ENCODE data around the gene LPCAT1.
"Not testable (repeated sequence)": the region's sequence is repeated elsewhere in the genome, so short reads cannot be mapped to it uniquely, and the experiment has no call there.

LPCAT1 gene

GRCh38 chr5:1463326-1464095 lies 60.2 kb downstream of the LPCAT1 start:
- no peak for TF ChIP-seq CTCF (IDR thresholded peaks at IDR 0.05)

GRCh38 chr5:1462358-1462757 lies 61.4 kb downstream of the LPCAT1 start:
- DNase-seq, result peak in 1 of 2 donors; percentile 41
- Histone ChIP-seq H3K27me3 (no peaks in the 10 kb centered on the region), H3K4me3 (no peak overlapping the region), H3K36me3 (peaks cover 56 to 72% (median 57%) of the 10 kb centered on the region in 3 donors), H3K9me3 (no peaks in the 10 kb centered on the region), H3K4me1 (no peaks in the 10 kb centered on the region), H3K27ac (no peak overlapping the region)
- intact Hi-C loops (cut with DNase I; ENCODE audit: low total_unique reads), result no loop called here
- TF ChIP-seq CTCF (IDR thresholded peaks at IDR 0.05), result no peak

More at GRCh38 chr5:1463326-1464095, 60.2 kb downstream of the LPCAT1 start:
- Histone ChIP-seq H3K36me3 (peaks cover 56 to 76% (median 57%) of the 10 kb centered on the region in 3 donors), H3K4me3 (no peak overlapping the region), H3K9me3 (no peaks in the 10 kb centered on the region), H3K27me3 (no peaks in the 10 kb centered on the region), H3K4me1 (no peaks in the 10 kb centered on the region), H3K27ac (no peak overlapping the region)
- DNase-seq, result peak in 1 of 2 donors; percentile 16
- intact Hi-C loops (cut with DNase I; ENCODE audit: low total_unique reads), result no loop called here

GRCh38 chr5:1461396-1461795 lies 62.4 kb downstream of the LPCAT1 start:
- Histone ChIP-seq H3K4me1 (no peaks in the 10 kb centered on the region), H3K27me3 (no peaks in the 10 kb centered on the region), H3K9me3 (peaks cover 0 to 4% (median 0%) of the 10 kb centered on the region in 3 donors), H3K36me3 (peaks cover 48 to 62% (median 49%) of the 10 kb centered on the region in 3 donors), H3K27ac (no peak overlapping the region), H3K4me3 (no peak overlapping the region)
- no peak for TF ChIP-seq CTCF (IDR thresholded peaks at IDR 0.05)
- intact Hi-C loops (cut with DNase I; ENCODE audit: low total_unique reads), result no loop called here
- DNase-seq, result peak in 1 of 2 donors; percentile 39

GRCh38 chr5:1460054-1460682 lies 63.6 kb downstream of the LPCAT1 start:
- H3K27me3 ChIP-seq, result no peaks in the 10 kb centered on the region
- H3K9me3 ChIP-seq, result peaks cover 0 to 14% (median 5%) of the 10 kb centered on the region in 3 donors
- TF ChIP-seq CTCF (IDR thresholded peaks at IDR 0.05), result no peak
- peak; percentile 6 to 25 for DNase-seq
- no peaks in the 10 kb centered on the region for H3K4me1 ChIP-seq
- peaks cover 38 to 50% (median 42%) of the 10 kb centered on the region in 3 donors for H3K36me3 ChIP-seq
- no peak overlapping the region for H3K27ac ChIP-seq
- intact Hi-C loops (cut with DNase I; ENCODE audit: low total_unique reads), result no loop called here
- H3K4me3 ChIP-seq, result no peak overlapping the region

GRCh38 chr5:1459435-1459834 lies 64.3 kb downstream of the LPCAT1 start:
- H3K27ac ChIP-seq; H3K4me3 ChIP-seq; H3K4me1 ChIP-seq; H3K27me3 ChIP-seq; intact Hi-C loops (cut with DNase I; ENCODE audit: low total_unique reads): not testable (repeated sequence)
- Histone ChIP-seq H3K9me3 (peaks cover 0 to 20% (median 5%) of the 10 kb centered on the region in 3 donors), H3K36me3 (peaks cover 38 to 48% (median 42%) of the 10 kb centered on the region in 3 donors)
- DNase-seq, result peak in 1 of 2 donors; percentile 4

GRCh38 chr5:1456110-1456881 lies 67.5 kb downstream of the LPCAT1 start:
- H3K27ac ChIP-seq; DNase-seq; H3K4me3 ChIP-seq; intact Hi-C loops (cut with DNase I; ENCODE audit: low total_unique reads); H3K27me3 ChIP-seq; H3K4me1 ChIP-seq: not testable (repeated sequence)
- H3K36me3 ChIP-seq, result peaks cover 8 to 16% (median 12%) of the 10 kb centered on the region in 3 donors
- H3K9me3 ChIP-seq, result peaks cover 0 to 36% (median 21%) of the 10 kb centered on the region in 3 donors

Measured in tibial artery (tissue), 4 donors.